Measurements from ENCODE around the gene CLTCL1.

DNA sequence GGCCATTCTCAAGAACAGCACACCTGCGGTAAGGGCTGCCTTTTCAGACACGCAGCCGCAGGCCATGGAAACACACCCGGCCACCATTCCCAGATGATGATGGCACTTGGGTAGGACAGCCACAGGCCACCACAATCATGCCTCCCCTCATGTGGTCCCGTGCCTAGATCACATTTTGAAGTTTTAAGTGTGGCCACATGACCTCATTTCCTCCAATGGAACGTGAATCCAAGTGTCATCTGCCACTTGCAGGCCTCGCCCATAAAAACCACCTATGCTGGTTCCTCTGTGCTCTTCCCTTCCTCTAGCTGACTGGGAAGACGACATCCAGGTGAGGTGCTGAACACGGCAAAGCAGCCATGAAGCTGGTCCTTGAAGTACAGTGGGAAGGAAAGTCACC, 68.4 kb downstream of the CLTCL1 start:
- no peak for TF ChIP-seq EZH2phosphoT487 (IDR thresholded peaks at IDR 0.05; ENCODE audit: insufficient read depth, low read depth)
- TF ChIP-seq EZH2 (IDR thresholded peaks at IDR 0.05; ENCODE audit: insufficient read depth, poor library complexity, severe bottlenecking), result no peak
